ENCODE data around the gene SPEM3.

Gene SPEM3

GRCh38 chr17:7408252-7408727, 20.4 kb upstream of the SPEM3 start:
- no peaks in the 10 kb centered on the region for H3K36me3 ChIP-seq (replicated peaks; ENCODE audit: low read depth, low read length)
- H3K9me3 ChIP-seq (ENCODE audit: insufficient read depth, low read length), result no peaks in the 10 kb centered on the region
- no peak overlapping the region for H3K4me3 ChIP-seq (ENCODE audit: low read length)
- H3K9ac ChIP-seq (ENCODE audit: low read length), result no peak overlapping the region
- no peak overlapping the region for H3K27ac ChIP-seq (ENCODE audit: low read length)
- H3K79me2 ChIP-seq (ENCODE audit: low read length), result no peaks in the 10 kb centered on the region
- H2AFZ ChIP-seq (ENCODE audit: low read depth, low read length), result no peak overlapping the region
- no peaks in the 10 kb centered on the region for H4K20me1 ChIP-seq (ENCODE audit: insufficient read depth, low read length)
- TF ChIP-seq CTCF (IDR thresholded peaks at IDR 0.05; ENCODE audit: low read depth, low read length) (no peak), EZH2phosphoT487 (IDR thresholded peaks at IDR 0.05; ENCODE audit: low read depth) (no peak)
- H3K27me3 ChIP-seq (ENCODE audit: low read depth, low read length), result peaks cover 5% of the 10 kb centered on the region; the same call in 1 of the 2 replicates
- H3K4me2 ChIP-seq (ENCODE audit: low read length), result no peak overlapping the region
- peaks cover 5% of the 10 kb centered on the region for H3K4me1 ChIP-seq (ENCODE audit: low read length)

GRCh38 chr17:7408863-7409262, 19.8 kb upstream of the SPEM3 start:
- Histone ChIP-seq H3K9ac (ENCODE audit: low read length) (no peak overlapping the region), H3K4me1 (ENCODE audit: low read length) (peaks cover 5% of the 10 kb centered on the region), H3K9me3 (ENCODE audit: insufficient read depth, low read length) (no peaks in the 10 kb centered on the region), H3K27me3 (ENCODE audit: low read depth, low read length) (peaks cover 5% of the 10 kb centered on the region; the same call in 1 of the 2 replicates), H2AFZ (ENCODE audit: low read depth, low read length) (no peak overlapping the region), H4K20me1 (ENCODE audit: insufficient read depth, low read length) (no peaks in the 10 kb centered on the region), H3K79me2 (ENCODE audit: low read length) (no peaks in the 10 kb centered on the region), H3K36me3 (replicated peaks; ENCODE audit: low read depth, low read length) (no peaks in the 10 kb centered on the region), H3K4me3 (ENCODE audit: low read length) (no peak overlapping the region), H3K27ac (ENCODE audit: low read length) (no peak overlapping the region), H3K4me2 (ENCODE audit: low read length) (no peak overlapping the region)
- TF ChIP-seq CTCF (IDR thresholded peaks at IDR 0.05; ENCODE audit: low read depth, low read length) (no peak), EZH2phosphoT487 (IDR thresholded peaks at IDR 0.05; ENCODE audit: low read depth) (no peak)

- H3K9ac ChIP-seq (ENCODE audit: low read length), result no peak overlapping the region
- H3K27ac ChIP-seq (ENCODE audit: low read length), result no peak overlapping the region
- H3K36me3 ChIP-seq (replicated peaks; ENCODE audit: low read depth, low read length), result no peaks in the 10 kb centered on the region
Observed at GRCh38 chr17:7409716-7410115, 18.9 kb upstream of the SPEM3 start.

More at GRCh38 chr17:7409716-7410115, 18.9 kb upstream of the SPEM3 start:
- Histone ChIP-seq H3K27me3 (ENCODE audit: low read depth, low read length) (peaks cover 5% of the 10 kb centered on the region; the same call in 1 of the 2 replicates), H3K4me1 (ENCODE audit: low read length) (peaks cover 5% of the 10 kb centered on the region), H3K79me2 (ENCODE audit: low read length) (no peaks in the 10 kb centered on the region), H3K4me2 (ENCODE audit: low read length) (no peak overlapping the region), H3K9me3 (ENCODE audit: insufficient read depth, low read length) (no peaks in the 10 kb centered on the region), H4K20me1 (ENCODE audit: insufficient read depth, low read length) (no peaks in the 10 kb centered on the region), H2AFZ (ENCODE audit: low read depth, low read length) (no peak overlapping the region), H3K4me3 (ENCODE audit: low read length) (no peak overlapping the region)
- TF ChIP-seq CTCF (IDR thresholded peaks at IDR 0.05; ENCODE audit: low read depth, low read length) (no peak), EZH2phosphoT487 (IDR thresholded peaks at IDR 0.05; ENCODE audit: low read depth) (no peak)
